Vagina (tissue), 2 donors: Measurements from ENCODE around the gene PINLYP. TPM values are rescaled to one million over a fixed set of nuclear protein-coding genes. Genes with fewer than 3 reads are reported as not detected.
A peak's percentile ranks its signal among the peaks of the same experiment; 100 is the strongest.

Source experiments
- DNase-seq, 2 donors: peaks; one replicate each; pipeline ENCODE4 v3.0.0-alpha.2; 2017; ENCODE audit errors: extremely low spot score in 2 of 2
- H3K27ac ChIP-seq: fragments of 200-600 bp; sonication (generic); one replicate; pipeline ENCODE4 v1.5.1; 2019
- H3K27me3 ChIP-seq: fragments of 200-600 bp; sonication (generic); one replicate; pipeline ENCODE4 v1.5.1; 2019
- H3K36me3 ChIP-seq, 2 donors: fragments of 200-600 bp; sonication (generic); one replicate each; pipeline ENCODE4 v1.5.1; 2017 to 2019
- H3K4me1 ChIP-seq: fragments of 200-600 bp; sonication (generic); one replicate; pipeline ENCODE4 v1.5.1; 2019
- H3K4me3 ChIP-seq, 2 donors: fragments of 200-600 bp; sonication (generic); 1 replicate in 1 of 2; 2 replicates in 1 of 2; pipeline ENCODE4 v1.5.1; 2016 to 2019
- H3K9me3 ChIP-seq: fragments of 200-600 bp; sonication (generic); one replicate; pipeline ENCODE4 v1.5.1; 2019
- CTCF ChIP-seq, 3 experiments: fragments of 450-650 bp in 2 of 3; fragments of 200-600 bp in 1 of 3; sonication (generic) in 1 of 3; IDR thresholded peaks; one replicate each; pipeline ENCODE4 v1.5.1; 2017 to 2019; ENCODE audit warnings: antibody characterized with exemption in 3 of 3, mild to moderate bottlenecking in 2 of 3, moderate library complexity in 2 of 3
- POLR2A ChIP-seq, 2 donors: fragments of 450-650 bp; IDR thresholded peaks; one replicate each; pipeline ENCODE4 v1.6.1; 2017; ENCODE audit warnings: antibody characterized with exemption in 2 of 2, mild to moderate bottlenecking in 2 of 2, moderate library complexity in 2 of 2
- POLR2AphosphoS5 ChIP-seq, 2 donors: sonication (generic); formaldehyde crosslinking; IDR thresholded peaks; one replicate each; pipeline ENCODE4 v1.9.0; 2017; ENCODE audit warnings: antibody characterized with exemption in 2 of 2, mild to moderate bottlenecking in 2 of 2, low read depth in 1 of 2; ENCODE audit not compliant: insufficient read depth in 1 of 2
- intact Hi-C: fragments of 100-400 bp; cut with DNase I; formaldehyde crosslinking; loops from one replicate; pipeline ENCODE4 v1.15.1; 2023
- total RNA-seq: library from RNA; depleted of rRNA; stranded (reverse); fragments of >200 nt; gene quantifications from one replicate; pipeline ENCODE4 v1.2.3, GENCODE V29; 2016

PINLYP gene
- total RNA-seq, 1 donor from 2014 or later, result 8.8 TPM

- no peaks in the 10 kb centered on the region for H3K9me3 ChIP-seq
- intact Hi-C loops, result no loop called here
- peaks cover 0 to 38% of the 10 kb centered on the region in 2 donors for H3K36me3 ChIP-seq
- no peaks in the 10 kb centered on the region for H3K4me1 ChIP-seq
- no peaks in the 10 kb centered on the region for H3K27me3 ChIP-seq
- DNase-seq, result no peak
- H3K4me3 ChIP-seq, result no peak overlapping the region
- H3K27ac ChIP-seq, result no peak overlapping the region
- TF ChIP-seq CTCF (IDR thresholded peaks at IDR 0.05) (no peak), POLR2A (IDR thresholded peaks at IDR 0.05) (no peak), POLR2AphosphoS5 (IDR thresholded peaks at IDR 0.05; ENCODE audit: insufficient read depth in 1 of 2, low read depth in 1 of 2) (no peak)
These were observed 21.2 kb upstream of the PINLYP start for GRCh38 chr19:43554317-43554895.

- Histone ChIP-seq H3K27me3 (no peaks in the 10 kb centered on the region), H3K4me1 (no peaks in the 10 kb centered on the region), H3K36me3 (peaks cover 0 to 36% of the 10 kb centered on the region in 2 donors), H3K4me3 (no peak overlapping the region), H3K9me3 (no peaks in the 10 kb centered on the region), H3K27ac (no peak overlapping the region)
- TF ChIP-seq POLR2A (IDR thresholded peaks at IDR 0.05), result no peak
- peak in 1 of 3 experiments; percentile 23 for TF ChIP-seq CTCF (IDR thresholded peaks at IDR 0.05)
- intact Hi-C loops, result no loop called here
- DNase-seq, result no peak
These were observed 20.3 kb upstream of the PINLYP start for GRCh38 chr19:43555185-43555770.

GRCh38 chr19:43560687-43561086 is 14.9 kb upstream of the PINLYP start:
- TF ChIP-seq POLR2A (IDR thresholded peaks at IDR 0.05) (no peak), POLR2AphosphoS5 (IDR thresholded peaks at IDR 0.05; ENCODE audit: insufficient read depth in 1 of 2, low read depth in 1 of 2) (no peak), CTCF (IDR thresholded peaks at IDR 0.05) (no peak)

GRCh38 chr19:43561139-43561970 is 14.2 kb upstream of the PINLYP start:
- H3K36me3 ChIP-seq, result peaks cover 0 to 6% of the 10 kb centered on the region in 2 donors
- no peak overlapping the region for H3K27ac ChIP-seq

More at GRCh38 chr19:43560687-43561086, 14.9 kb upstream of the PINLYP start:
- Histone ChIP-seq H3K27ac (no peak overlapping the region), H3K9me3 (no peaks in the 10 kb centered on the region), H3K4me3 (no peak overlapping the region), H3K36me3 (peaks cover 0 to 6% of the 10 kb centered on the region in 2 donors), H3K4me1 (peaks cover 9% of the 10 kb centered on the region), H3K27me3 (no peaks in the 10 kb centered on the region)
- intact Hi-C loops, result loop anchor here (10.0 kb wide), 1 partner anchor 94 kb away; no protein-coding TSS in a partner anchor
- DNase-seq, result no peak

More at GRCh38 chr19:43561139-43561970, 14.2 kb upstream of the PINLYP start:
- Histone ChIP-seq H3K4me3 (no peak overlapping the region), H3K4me1 (peaks cover 9% of the 10 kb centered on the region), H3K27me3 (no peaks in the 10 kb centered on the region), H3K9me3 (no peaks in the 10 kb centered on the region)
- no peak for TF ChIP-seq CTCF (IDR thresholded peaks at IDR 0.05)
- TF ChIP-seq POLR2AphosphoS5 (IDR thresholded peaks at IDR 0.05; ENCODE audit: insufficient read depth in 1 of 2, low read depth in 1 of 2), result no peak
- TF ChIP-seq POLR2A (IDR thresholded peaks at IDR 0.05), result no peak
- intact Hi-C loops, result loop anchor here (10.0 kb wide), 1 partner anchor 93 kb away; no protein-coding TSS in a partner anchor
- no peak for DNase-seq
